Activated CD8-positive, alpha-beta T cell treated with anti-CD3 and anti-CD28 coated beads, Interleukin-2, amount 10 ng/mL, durations not matched to agents 7 days and 5 days (primary cell): ENCODE data around the gene GABBR2. TPM values are rescaled to one million over a fixed set of nuclear protein-coding genes. Genes with fewer than 3 reads are reported as not detected.

Experiments used
- ATAC-seq: fragments of 150-1000 bp; cut with Tn5 transposase; one replicate; pipeline ENCODE4 v1.10.0; 2021; ENCODE audit warnings: moderate library complexity
- CTCF ChIA-PET: fragments of 350-600 bp; sonication (Branson Sonifier 250); formaldehyde crosslinking; loops from one replicate; lab custom pipeline; 2021; ENCODE audit warnings: antibody characterized with exemption; lab: Charles Lee
- POLR2A ChIA-PET: fragments of 350-600 bp; sonication (Branson Sonifier 250); formaldehyde crosslinking; loops from one replicate; lab custom pipeline; 2021; ENCODE audit warnings: antibody characterized with exemption; lab: Charles Lee
- DNase-seq: peaks from one replicate; pipeline ENCODE4 v3.0.0-alpha.2; 2020
- H3K27ac Mint-ChIP-seq: one replicate; pipeline ENCODE4 v1.8.0; 2021; ENCODE audit warnings: mild to moderate bottlenecking, mixed read lengths
- H3K27me3 Mint-ChIP-seq: one replicate; pipeline ENCODE4 v1.8.0; 2021; ENCODE audit warnings: low read depth, mixed read lengths
- H3K36me3 Mint-ChIP-seq: one replicate; pipeline ENCODE4 v1.8.0; 2021; ENCODE audit warnings: low read depth, mixed read lengths
- H3K4me1 Mint-ChIP-seq: one replicate; pipeline ENCODE4 v1.8.0; 2021; ENCODE audit warnings: low read depth, mixed read lengths
- H3K4me3 Mint-ChIP-seq: one replicate; pipeline ENCODE4 v1.8.0; 2021; ENCODE audit warnings: mild to moderate bottlenecking, mixed read lengths
- H3K9me3 Mint-ChIP-seq: one replicate; pipeline ENCODE4 v1.8.0; 2022; ENCODE audit warnings: mixed read lengths; ENCODE audit not compliant: insufficient read depth
- total RNA-seq, 2 experiments: library from RNA; stranded (reverse); gene quantifications; one replicate each; pipeline ENCODE4 v1.2.3, GENCODE V29; 2021

GABBR2 gene
- total RNA-seq, 2 experiments from 2014 or later, result not detected

DNA sequence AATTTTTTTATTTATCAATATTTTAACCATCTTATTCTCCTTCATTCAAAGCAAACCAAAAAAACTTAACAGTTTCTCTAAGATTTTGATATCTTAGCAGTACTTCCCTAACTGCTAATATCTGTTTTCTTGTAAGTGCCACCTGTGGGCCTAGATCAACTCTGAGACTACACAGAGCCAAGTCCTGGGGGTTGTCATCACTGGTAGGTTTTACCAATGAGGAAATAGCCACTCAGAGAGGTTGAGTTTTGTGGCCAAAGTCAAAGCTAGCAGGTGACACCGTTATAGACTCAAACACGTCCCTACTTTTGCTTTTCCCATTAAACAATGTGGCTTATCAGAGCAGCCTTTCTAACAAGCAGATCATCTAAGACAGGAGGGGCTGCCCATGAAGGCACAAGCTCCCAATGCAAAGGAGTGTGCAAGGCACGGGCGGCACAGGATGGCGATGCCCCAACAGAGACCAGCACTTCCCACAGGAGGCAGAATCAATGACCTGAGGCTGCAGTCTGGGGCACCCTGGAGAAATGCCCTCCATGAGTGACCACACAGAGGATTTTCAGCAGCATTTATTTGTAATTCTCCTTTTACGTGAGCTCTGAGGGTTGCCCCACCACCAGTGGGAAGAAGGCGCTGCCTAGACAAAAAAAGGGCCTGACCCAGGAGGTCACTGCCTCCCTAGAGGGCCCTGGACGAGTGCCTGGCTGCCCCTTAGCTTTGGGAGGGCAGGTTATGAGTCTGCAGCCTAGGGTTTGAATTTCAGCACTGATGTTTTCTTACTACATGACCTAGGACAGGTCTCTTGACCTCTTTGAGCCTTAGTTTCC, 460.7 kb downstream of the GABBR2 start:
- ATAC-seq, result no peak
- CTCF ChIA-PET, result interaction anchor here (0.8 kb wide), 1 partner anchor 9 kb away, joined by 3 read pairs; no protein-coding TSS in a partner anchor
- POLR2A ChIA-PET, result no interaction called here
- Mint-ChIP-seq H3K27ac (no peak overlapping the region), H3K4me1 (peaks cover 3% of the 10 kb centered on the region), H3K4me3 (no peak overlapping the region), H3K9me3 (no peaks in the 10 kb centered on the region), H3K27me3 (no peaks in the 10 kb centered on the region), H3K36me3 (no peaks in the 10 kb centered on the region)
- DNase-seq, result no peak

DNA sequence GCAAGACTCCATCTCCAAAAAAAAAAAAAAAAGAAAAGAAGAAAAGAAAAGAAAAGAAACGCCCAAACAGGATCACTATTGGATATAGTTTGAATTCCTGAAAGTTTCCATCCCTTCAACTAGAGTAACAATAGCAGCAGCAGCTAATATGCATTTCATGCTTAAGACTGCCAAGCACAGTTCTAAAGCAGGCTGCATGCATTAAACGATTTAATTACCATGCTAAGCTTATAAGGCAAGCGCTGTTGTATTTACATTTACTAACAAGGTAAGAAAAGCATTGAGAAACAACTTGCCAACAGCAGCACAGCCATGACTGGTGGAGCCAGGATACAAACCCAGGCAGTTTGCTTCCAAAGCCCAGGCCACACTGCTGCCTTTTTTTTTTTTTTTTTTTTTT, 466.3 kb downstream of the GABBR2 start:
- no peaks in the 10 kb centered on the region for H3K4me1 Mint-ChIP-seq
- H3K36me3 Mint-ChIP-seq, result no peaks in the 10 kb centered on the region
- H3K9me3 Mint-ChIP-seq, result no peaks in the 10 kb centered on the region
- DNase-seq, result no peak
- H3K27ac Mint-ChIP-seq, result no peak overlapping the region
- H3K27me3 Mint-ChIP-seq, result no peaks in the 10 kb centered on the region
- no peak for ATAC-seq
- CTCF ChIA-PET, result interaction anchor here (1.3 kb wide), 1 partner anchor 12 kb away, joined by 5 read pairs; the partner anchor contains the start of gene TBC1D2
- POLR2A ChIA-PET, result no interaction called here
- no peak overlapping the region for H3K4me3 Mint-ChIP-seq

DNA sequence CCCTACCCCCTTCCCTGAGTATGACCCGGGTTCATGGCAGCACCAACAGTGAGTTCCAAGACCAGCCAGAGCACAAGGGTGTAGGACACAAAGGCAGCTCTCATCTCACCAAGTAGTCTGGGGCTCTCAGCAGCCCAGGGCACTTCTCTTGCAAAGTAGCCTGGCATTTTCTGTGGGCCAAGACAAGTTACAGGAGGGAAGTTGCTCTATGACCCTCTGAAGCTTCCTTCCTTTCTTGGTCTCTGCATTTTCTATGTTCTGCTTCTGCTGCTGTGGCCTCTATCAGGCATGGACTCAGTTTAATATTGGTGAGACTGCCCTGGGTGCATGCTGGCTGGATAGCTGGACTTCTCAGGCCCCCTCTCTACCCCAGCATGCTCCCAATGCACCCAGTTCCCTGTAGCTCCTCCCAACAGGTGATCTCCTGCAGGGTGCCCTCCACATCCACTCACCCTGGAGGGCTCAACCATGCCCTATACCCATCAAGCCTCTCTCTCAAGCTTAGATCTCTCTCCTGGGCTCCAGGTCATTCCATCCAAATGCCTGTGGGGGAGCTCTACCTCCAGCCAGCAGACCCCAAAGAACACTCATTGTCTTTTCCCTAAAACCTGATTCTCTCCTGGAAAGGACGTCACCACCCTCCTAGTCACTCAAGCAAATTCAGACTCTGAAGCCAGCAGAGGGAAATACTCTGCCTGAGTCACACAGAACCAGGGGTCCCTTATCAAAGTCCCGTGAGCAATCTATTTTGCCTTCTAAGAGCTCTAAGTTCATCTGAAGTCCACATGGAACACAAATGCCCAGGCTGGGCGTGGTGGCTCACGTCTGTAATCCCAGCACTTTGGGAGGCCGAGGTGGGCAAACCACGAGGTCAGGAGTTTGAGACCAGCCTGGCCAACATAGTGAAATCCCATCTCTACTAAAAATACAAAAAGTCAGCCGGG, 467.1 kb downstream of the GABBR2 start:
- Mint-ChIP-seq H3K36me3 (no peaks in the 10 kb centered on the region), H3K9me3 (no peaks in the 10 kb centered on the region), H3K27ac (no peak overlapping the region), H3K4me1 (no peaks in the 10 kb centered on the region), H3K4me3 (no peak overlapping the region), H3K27me3 (no peaks in the 10 kb centered on the region)
- ChIA-PET POLR2A (interaction anchor here (1.1 kb wide), 1 partner anchor 14 kb away, joined by 3 read pairs; the partner anchor contains the start of gene TBC1D2), CTCF (interaction anchor here (1.0 to 1.4 kb wide), 4 partner anchors 11 to 36 kb away, joined by 3 to 5 read pairs (median 3); partner anchors contain the start of gene TBC1D2)
- no peak for ATAC-seq
- DNase-seq, result no peak

DNA sequence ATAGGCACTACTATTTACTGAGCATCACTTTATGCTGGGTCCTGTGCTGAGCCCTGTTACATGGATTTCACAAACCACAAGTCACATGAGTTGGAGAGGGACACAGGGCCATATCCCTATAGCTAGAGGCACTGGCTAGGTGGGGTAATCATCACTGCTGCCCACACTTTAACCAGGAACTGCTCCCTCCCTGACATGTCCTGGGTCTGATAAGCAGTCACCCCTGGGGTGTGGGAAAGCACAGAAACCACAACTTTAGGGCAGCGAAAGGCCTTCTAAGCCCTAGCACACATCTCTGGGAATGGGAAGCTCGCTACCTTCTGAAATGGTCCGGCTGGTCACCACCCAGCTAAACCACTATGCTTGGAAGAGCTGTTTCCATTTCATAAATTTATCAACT, 468.3 kb downstream of the GABBR2 start:
- Mint-ChIP-seq H3K4me1 (no peaks in the 10 kb centered on the region), H3K27me3 (no peaks in the 10 kb centered on the region), H3K4me3 (no peak overlapping the region), H3K36me3 (no peaks in the 10 kb centered on the region), H3K27ac (no peak overlapping the region), H3K9me3 (no peaks in the 10 kb centered on the region)
- no peak for DNase-seq
- POLR2A ChIA-PET, result interaction anchor here (1.1 kb wide), 1 partner anchor 15 kb away, joined by 3 read pairs; the partner anchor contains the start of gene TBC1D2
- CTCF ChIA-PET, result interaction anchor here (1.2 kb wide), 1 partner anchor 13 kb away, joined by 3 read pairs; no protein-coding TSS in a partner anchor
- no peak for ATAC-seq

Other genes with a start within 250 kb of the GABBR2 start
- gene ANKS6, start 87.6 kb upstream of the GABBR2 start, total RNA-seq, result 1 to 10 TPM; 3.8 to 5.8 TPM
- gene GALNT12, start 98.7 kb upstream of the GABBR2 start, total RNA-seq, result 1 to 10 TPM; 7.9 to 8.8 TPM
- gene COL15A1, start 235.0 kb upstream of the GABBR2 start, total RNA-seq, result under 1 TPM; 0.37 to 0.76 TPM